ENCODE measurements around the gene CDH13. TPM values are rescaled to one million over a fixed set of nuclear protein-coding genes. Genes with fewer than 3 reads are reported as not detected.

Gene CDH13
- total RNA-seq, 1 donor = 102 TPM

- Histone ChIP-seq H3K27ac (ENCODE audit: low read depth, low read length) (no peak overlapping the region), H3K4me2 (ENCODE audit: insufficient read depth, low read length) (no peak overlapping the region), H3K79me2 (ENCODE audit: insufficient read depth, low read length) (no peaks in the 10 kb centered on the region), H3K27me3 (ENCODE audit: insufficient read depth, low read length) (no peaks in the 10 kb centered on the region), H3K4me3 (ENCODE audit: insufficient read depth, low read length) (no peak overlapping the region), H2AFZ (ENCODE audit: low read length) (no peak overlapping the region), H4K20me1 (ENCODE audit: insufficient read depth, low read length) (no peaks in the 10 kb centered on the region), H3K4me1 (ENCODE audit: insufficient read depth, low read length) (no peaks in the 10 kb centered on the region), H3K9me3 (ENCODE audit: low read depth, low read length) (no peaks in the 10 kb centered on the region), H3K36me3 (ENCODE audit: insufficient read depth, low read length) (no peaks in the 10 kb centered on the region)
- TF ChIP-seq CTCF (IDR thresholded peaks at IDR 0.05; ENCODE audit: extremely low read depth, low read depth, low read length) = no peak
- DNase-seq (ENCODE audit: insufficient read length, low spot score, missing footprints) = no peak
Observed at GRCh38 chr16:83245061-83245460, 618.3 kb downstream of the CDH13 start.

GRCh38 chr16:83247767-83248372 is 621.1 kb downstream of the CDH13 start:
- no peak overlapping the region for H2AFZ ChIP-seq (ENCODE audit: low read length)
- no peaks in the 10 kb centered on the region for H3K36me3 ChIP-seq (ENCODE audit: insufficient read depth, low read length)
- no peaks in the 10 kb centered on the region for H3K27me3 ChIP-seq (ENCODE audit: insufficient read depth, low read length)
- no peaks in the 10 kb centered on the region for H4K20me1 ChIP-seq (ENCODE audit: insufficient read depth, low read length)
- no peaks in the 10 kb centered on the region for H3K79me2 ChIP-seq (ENCODE audit: insufficient read depth, low read length)
- H3K27ac ChIP-seq (ENCODE audit: low read depth, low read length) = no peak overlapping the region
- DNase-seq (ENCODE audit: insufficient read length, low spot score, missing footprints) = no peak
- H3K4me1 ChIP-seq (ENCODE audit: insufficient read depth, low read length) = no peaks in the 10 kb centered on the region
- no peak for TF ChIP-seq CTCF (IDR thresholded peaks at IDR 0.05; ENCODE audit: extremely low read depth, low read depth, low read length)
- no peak overlapping the region for H3K4me2 ChIP-seq (ENCODE audit: insufficient read depth, low read length)
- no peaks in the 10 kb centered on the region for H3K9me3 ChIP-seq (ENCODE audit: low read depth, low read length)
- H3K4me3 ChIP-seq (ENCODE audit: insufficient read depth, low read length) = no peak overlapping the region

- Histone ChIP-seq H3K4me3 (ENCODE audit: insufficient read depth, low read length) (no peak overlapping the region), H3K27me3 (ENCODE audit: insufficient read depth, low read length) (no peaks in the 10 kb centered on the region), H4K20me1 (ENCODE audit: insufficient read depth, low read length) (no peaks in the 10 kb centered on the region), H2AFZ (ENCODE audit: low read length) (no peak overlapping the region), H3K4me2 (ENCODE audit: insufficient read depth, low read length) (no peak overlapping the region), H3K9me3 (ENCODE audit: low read depth, low read length) (no peaks in the 10 kb centered on the region), H3K27ac (ENCODE audit: low read depth, low read length) (no peak overlapping the region), H3K4me1 (ENCODE audit: insufficient read depth, low read length) (no peaks in the 10 kb centered on the region), H3K36me3 (ENCODE audit: insufficient read depth, low read length) (no peaks in the 10 kb centered on the region), H3K79me2 (ENCODE audit: insufficient read depth, low read length) (no peaks in the 10 kb centered on the region)
- TF ChIP-seq CTCF (IDR thresholded peaks at IDR 0.05; ENCODE audit: extremely low read depth, low read depth, low read length) = no peak
- DNase-seq (ENCODE audit: insufficient read length, low spot score, missing footprints) = no peak
Observed at GRCh38 chr16:83248735-83249463, 622.1 kb downstream of the CDH13 start.

GRCh38 chr16:83253521-83253920 is 626.8 kb downstream of the CDH13 start:
- Histone ChIP-seq H2AFZ (ENCODE audit: low read length) (no peak overlapping the region), H4K20me1 (ENCODE audit: insufficient read depth, low read length) (no peaks in the 10 kb centered on the region), H3K4me1 (ENCODE audit: insufficient read depth, low read length) (no peaks in the 10 kb centered on the region), H3K9me3 (ENCODE audit: low read depth, low read length) (no peaks in the 10 kb centered on the region), H3K79me2 (ENCODE audit: insufficient read depth, low read length) (no peaks in the 10 kb centered on the region), H3K36me3 (ENCODE audit: insufficient read depth, low read length) (no peaks in the 10 kb centered on the region), H3K27ac (ENCODE audit: low read depth, low read length) (no peak overlapping the region), H3K4me3 (ENCODE audit: insufficient read depth, low read length) (no peak overlapping the region), H3K4me2 (ENCODE audit: insufficient read depth, low read length) (no peak overlapping the region), H3K27me3 (ENCODE audit: insufficient read depth, low read length) (no peaks in the 10 kb centered on the region)
- no peak for TF ChIP-seq CTCF (IDR thresholded peaks at IDR 0.05; ENCODE audit: extremely low read depth, low read depth, low read length)
- no peak for DNase-seq (ENCODE audit: insufficient read length, low spot score, missing footprints)
